ENCODE data around the gene PLCD3.

DNA sequence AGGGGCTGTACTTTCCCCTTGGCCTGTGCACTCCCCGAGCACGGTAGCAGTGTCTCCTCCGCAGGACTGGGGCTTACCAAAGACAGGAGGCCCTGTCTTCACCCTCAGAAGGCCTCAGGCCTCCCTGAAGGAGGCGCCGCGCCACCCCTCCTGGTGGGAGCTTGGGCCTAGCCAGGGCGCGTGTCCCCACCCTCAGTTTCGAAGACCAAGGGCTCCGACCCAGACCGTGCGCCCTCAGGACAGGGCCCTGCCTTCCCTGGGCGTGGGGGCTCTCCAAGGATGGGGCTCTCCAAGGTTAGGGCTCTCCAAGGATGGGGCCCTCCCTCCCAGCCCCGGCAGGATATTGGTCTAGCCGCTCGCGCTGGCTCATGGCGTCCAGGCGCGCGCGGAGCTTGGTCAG lies 11.8 kb downstream of the PLCD3 start:
- TF ChIP-seq, protein P1, sequence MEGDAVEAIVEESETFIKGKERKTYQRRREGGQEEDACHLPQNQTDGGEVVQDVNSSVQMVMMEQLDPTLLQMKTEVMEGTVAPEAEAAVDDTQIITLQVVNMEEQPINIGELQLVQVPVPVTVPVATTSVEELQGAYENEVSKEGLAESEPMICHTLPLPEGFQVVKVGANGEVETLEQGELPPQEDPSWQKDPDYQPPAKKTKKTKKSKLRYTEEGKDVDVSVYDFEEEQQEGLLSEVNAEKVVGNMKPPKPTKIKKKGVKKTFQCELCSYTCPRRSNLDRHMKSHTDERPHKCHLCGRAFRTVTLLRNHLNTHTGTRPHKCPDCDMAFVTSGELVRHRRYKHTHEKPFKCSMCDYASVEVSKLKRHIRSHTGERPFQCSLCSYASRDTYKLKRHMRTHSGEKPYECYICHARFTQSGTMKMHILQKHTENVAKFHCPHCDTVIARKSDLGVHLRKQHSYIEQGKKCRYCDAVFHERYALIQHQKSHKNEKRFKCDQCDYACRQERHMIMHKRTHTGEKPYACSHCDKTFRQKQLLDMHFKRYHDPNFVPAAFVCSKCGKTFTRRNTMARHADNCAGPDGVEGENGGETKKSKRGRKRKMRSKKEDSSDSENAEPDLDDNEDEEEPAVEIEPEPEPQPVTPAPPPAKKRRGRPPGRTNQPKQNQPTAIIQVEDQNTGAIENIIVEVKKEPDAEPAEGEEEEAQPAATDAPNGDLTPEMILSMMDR (IDR thresholded peaks at IDR 0.05 in 8 of 11, conservative IDR thresholded peaks at IDR 0.05 in 3 of 11), result no peak
- no peak for TF ChIP-seq POLR2AphosphoS5 (IDR thresholded peaks at IDR 0.05)
